G401.6 (cell line): ENCODE results near the gene TMEM143.
"Not testable (repeated sequence)": the region's sequence is repeated elsewhere in the genome, so short reads cannot be mapped to it uniquely, and the experiment has no call there.

ENCODE experiments used
- FAIRE-seq: peaks from 2 replicates; lab custom pipeline; 2012; peaks lifted over from hg19 to GRCh38; lab: Jason Lieb, UNC

Gene TMEM143

DNA sequence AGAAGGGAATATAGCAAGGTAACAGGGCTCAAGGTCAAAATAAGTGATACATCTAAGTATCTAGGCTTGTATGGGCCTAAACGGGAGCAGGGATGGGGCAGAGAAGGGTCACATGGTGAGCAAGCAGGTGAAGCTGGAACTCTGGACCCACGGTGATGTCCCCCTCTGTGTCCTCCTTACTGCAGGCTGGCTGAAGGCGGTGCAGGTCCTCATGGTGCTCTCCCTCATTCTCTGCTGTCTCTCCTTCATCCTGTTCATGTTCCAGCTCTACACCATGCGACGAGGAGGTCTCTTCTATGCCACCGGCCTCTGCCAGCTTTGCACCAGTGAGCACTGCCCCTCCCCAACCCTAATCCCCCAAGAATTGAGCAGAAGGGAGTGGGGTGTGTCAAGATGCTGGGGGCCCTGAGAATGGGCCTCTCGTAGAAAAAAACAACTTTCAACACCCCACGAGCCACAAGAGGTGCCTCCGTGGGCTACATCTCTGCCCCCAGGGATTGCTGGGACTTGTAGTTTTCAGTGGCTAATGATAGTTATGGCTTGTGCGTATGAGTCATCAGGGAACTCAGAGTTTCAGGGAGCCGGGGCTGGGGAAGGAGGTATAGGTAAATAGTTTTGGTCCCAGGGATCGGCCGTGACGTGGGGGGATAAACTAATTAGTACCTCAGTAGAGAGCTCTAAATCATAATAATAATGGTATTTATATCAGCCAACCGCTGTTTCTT, 34.4 kb downstream of the TMEM143 start:
- FAIRE-seq, result no peak

DNA sequence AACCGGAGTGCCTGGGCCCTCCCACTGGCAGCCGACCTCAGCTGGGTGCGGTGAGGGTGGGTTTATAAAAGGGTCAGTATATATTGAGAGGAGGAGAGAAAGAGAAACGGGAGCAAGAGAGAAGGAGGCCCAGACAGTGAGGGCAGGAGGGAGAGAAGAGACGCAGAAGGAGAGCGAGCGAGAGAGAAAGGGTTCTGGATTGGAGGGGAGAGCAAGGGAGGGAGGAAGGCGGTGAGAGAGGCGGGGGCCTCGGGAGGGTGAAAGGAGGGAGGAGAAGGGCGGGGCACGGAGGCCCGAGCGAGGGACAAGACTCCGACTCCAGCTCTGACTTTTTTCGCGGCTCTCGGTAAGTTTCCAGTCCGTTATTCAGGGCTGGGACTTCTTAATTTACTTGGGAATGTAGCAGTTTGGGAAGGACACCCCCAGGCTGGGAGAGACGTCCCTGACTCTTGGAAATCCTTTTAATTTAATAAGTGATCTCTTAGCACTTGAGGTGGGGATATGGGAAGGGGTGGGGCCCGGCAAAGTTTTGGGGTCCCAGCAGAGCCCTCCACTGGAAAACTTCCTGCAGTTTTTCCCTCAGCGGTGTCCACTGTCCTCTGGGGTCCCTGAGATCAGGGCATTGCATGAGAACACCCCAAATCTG, 38.4 kb downstream of the TMEM143 start, which contains the start of gene EMP3:
Gene EMP3, plus strand, starts transcription at position 288 of the 646 bp plus-strand sequence. CDS start 1,293 bp downstream, outside the sequence.
- FAIRE-seq, result peak; percentile 90

DNA sequence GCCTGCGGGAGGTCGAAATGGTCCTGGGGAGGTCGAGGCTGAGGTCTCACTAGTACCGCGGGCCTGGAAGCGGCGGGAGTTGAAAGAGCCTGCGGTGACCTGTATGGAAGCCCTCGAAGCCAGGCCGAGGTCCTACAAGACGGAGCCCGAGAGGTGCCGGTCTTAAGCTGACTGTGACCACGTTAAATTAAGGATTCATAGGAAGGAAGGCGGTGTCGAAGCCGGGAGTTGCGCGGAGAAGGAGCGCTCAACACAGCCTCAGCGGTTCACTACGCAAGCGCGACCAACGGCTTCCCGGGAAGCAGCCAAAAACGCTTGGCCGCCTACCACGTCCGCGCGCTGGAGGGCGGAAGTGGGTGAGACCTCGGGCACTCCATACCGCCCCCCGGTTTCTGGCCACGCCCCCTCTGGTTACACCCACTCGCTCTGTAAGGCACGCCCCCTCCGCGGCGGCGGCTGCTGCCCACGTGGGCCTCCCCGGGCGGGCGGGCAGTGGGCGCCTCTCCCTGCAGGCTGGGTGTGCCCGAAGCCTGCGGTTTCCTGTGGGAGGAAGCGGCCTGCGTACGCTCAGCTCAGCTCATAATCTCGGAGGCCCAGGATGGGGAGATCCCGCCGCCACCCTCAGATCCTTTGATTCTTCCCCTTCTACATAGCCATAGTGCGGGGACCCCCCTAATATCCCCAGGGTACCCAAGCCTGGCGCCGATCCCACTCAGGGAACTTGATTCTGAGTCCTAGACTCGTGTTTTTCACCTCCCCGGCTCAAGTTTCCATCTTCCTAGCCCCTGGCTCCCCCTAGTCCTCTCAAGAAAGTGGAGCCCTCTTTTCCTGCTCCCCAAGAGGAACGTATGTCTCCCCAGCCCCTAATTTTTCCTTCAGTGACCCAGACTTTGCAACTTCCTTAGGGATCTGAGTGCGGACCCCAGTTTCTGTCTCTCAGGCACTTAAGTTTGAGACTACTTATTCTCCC, 41.8 kb downstream of the TMEM143 start:
- peak; percentile 92 for FAIRE-seq

DNA sequence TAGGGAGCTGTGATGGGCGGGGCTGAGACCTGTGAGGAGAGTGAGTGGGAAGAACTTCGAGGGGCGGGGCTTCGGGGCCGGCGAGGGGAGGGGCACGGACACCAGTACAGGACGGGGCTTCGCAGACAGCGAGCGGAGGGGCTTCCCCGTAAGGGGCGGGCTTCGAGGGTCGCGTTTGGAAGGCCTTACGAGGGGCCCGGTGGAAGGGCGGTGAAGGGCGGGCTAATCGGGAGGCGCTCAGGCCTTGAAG, 42.4 kb downstream of the TMEM143 start:
- peak; percentile 81 for FAIRE-seq

DNA sequence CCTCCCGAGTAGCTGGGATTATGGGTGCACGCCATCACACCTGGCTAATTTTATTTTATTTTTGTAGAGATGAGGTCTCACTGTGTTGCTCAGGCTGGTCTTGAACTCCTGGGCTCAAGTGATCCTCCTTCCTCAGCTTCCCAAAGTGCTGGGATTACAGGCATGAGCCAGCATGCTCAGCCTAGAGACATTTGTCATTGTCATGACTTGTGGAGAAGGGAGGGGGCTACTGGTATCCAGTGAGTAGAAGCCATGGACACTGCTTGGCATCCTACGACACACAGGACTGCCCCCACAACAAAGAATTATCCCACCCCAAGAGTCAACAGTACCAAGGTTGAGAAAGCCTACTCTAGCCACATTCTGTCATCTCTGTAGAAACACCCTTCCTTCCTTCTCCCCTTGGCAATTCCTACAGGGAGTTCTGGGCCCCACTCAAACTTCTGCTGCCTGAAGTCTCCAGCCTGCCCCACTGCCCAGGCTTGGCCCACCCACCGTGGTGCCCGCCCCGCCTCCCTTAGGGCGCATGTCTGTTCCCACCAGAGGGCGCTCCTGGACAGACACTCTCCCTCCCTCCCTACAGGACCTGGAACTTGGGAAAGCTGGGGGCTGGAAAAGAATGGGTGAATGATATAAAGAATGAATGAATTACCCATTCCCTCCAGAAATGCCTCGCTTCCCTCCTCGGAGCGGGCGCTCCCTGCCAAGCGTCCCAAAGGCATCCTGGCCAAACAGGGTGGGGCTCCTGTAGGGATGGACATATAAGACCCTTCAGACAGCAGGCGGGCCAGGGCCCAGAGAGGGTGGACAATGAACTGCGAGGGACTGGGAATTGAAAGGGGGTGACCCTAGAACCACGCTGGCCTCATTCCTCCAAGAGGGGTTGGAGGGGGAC, 43.8 kb downstream of the TMEM143 start:
- no peak for FAIRE-seq

DNA sequence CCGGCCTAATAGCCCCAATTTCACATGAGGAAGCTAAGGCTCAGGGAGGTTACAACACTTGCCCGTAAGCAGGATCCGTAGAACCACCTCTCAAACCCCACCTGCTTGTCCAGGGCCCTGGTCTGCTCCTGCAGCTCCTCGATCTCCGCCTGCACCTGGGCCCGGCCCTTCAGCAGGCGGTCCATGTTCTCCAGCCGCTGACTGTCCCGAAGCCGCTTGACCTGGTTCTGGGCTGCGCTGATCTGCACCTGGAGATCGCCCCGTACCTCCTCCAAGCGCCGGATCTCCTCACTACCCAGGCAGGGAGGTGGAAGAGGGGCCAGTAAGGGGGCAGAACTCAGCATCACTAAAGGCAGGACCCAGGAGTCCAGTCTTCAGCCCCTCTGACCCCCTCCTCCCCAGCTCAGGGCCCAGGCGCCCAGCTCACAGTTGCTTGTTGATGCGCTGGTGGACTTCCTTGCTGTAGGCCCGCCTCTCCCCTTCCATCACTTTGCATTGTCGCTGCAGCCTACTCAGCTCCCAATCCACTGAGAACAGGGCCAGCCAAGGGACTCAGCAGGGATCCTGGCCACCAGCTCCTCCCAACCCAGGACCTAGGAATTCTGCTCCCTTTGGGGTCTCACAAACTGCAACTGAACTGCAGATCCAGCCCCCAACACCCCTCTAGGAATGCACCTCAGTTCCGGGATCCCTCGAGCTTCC, 45.3 kb downstream of the TMEM143 start:
- FAIRE-seq, result no peak

DNA sequence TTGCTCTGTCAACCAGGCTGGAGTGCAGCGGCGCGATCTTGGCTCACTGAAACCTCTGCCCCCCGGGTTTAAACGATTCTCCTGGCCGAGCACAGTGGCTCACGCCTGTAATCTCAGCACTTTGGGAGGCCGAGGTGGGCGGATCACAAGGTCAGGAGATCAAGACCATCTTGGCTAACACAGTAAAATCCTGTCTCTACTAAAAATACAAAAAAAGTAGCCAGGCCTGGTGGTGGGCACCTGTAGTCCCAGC, 46.1 kb downstream of the TMEM143 start:
- not testable (repeated sequence) for FAIRE-seq

DNA sequence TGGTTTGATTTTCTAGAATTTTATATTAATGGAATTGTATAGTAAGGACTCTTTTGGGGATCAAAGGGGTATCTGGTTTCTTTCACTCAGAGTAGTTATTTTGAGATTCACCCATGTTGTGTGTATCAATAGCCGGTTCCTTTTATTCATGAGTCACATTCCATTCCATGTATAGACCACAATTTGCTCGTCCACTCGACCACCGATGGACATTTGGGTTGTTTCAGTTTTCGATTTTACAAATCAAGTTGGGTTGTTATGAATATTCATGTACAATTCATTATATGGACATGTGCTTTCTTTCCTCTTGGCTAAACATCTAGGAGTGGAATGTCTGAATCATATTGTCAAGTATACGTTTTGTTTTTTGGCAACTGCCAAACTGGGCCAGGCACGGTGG, 48.0 kb downstream of the TMEM143 start:
- no peak for FAIRE-seq

DNA sequence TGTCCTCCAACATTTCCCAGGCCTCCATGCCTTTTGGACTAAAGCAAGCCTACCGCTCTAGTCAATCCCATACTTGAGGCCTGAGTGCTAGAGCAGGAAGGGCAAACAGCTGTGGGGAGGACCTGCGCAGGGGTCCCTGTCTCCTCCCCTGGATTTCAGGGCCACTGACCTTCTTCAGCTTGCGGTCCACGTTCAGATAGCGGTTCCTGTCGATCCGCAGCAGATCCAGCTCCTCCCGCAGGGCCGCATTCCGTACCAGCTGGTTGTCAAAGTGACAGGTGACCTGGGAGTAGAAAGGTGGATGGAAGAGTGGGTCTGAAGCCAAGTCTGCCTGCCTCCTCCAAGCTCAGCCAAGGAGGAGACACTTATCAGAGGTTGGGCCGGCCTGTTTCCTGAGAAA, 52.4 kb downstream of the TMEM143 start:
- no peak for FAIRE-seq

DNA sequence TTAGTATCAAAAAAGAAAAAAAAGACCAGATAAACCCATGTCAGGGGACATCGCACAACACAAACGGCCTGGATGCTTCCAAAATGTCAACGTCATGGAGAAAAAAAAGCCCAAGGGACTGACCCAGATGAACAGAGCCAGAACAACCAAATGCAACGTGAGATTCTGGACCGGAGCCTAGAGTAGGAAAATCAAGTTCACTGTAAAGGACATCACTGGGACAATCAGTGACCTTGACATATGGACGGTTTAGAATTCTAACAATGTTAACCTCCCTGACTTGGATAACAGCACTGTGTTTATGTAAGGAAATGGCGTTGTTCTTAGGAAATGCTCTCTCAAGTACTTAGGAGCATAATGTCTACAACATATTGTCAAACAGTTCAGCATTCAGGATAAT, 53.5 kb downstream of the TMEM143 start:
- FAIRE-seq, result no peak

DNA sequence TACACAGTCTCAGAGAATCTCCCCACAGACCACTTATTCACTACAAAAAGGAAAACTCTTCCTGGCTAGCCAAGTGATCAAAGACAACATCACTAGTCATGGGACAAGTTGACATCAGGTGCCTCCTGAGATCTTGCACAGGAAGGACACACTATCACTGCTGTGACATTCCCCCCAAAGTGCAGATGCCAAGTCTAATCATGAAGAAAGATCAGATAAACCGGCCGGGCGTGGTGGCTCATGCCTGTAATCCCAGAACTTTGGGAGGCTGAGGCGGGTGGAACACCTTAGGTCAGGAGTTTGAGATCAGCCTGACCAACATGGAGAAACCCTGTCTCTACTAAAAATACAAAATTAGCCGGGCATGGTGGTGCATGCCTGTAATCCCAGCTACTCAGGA, 54.0 kb downstream of the TMEM143 start:
- FAIRE-seq, result not testable (repeated sequence)

DNA sequence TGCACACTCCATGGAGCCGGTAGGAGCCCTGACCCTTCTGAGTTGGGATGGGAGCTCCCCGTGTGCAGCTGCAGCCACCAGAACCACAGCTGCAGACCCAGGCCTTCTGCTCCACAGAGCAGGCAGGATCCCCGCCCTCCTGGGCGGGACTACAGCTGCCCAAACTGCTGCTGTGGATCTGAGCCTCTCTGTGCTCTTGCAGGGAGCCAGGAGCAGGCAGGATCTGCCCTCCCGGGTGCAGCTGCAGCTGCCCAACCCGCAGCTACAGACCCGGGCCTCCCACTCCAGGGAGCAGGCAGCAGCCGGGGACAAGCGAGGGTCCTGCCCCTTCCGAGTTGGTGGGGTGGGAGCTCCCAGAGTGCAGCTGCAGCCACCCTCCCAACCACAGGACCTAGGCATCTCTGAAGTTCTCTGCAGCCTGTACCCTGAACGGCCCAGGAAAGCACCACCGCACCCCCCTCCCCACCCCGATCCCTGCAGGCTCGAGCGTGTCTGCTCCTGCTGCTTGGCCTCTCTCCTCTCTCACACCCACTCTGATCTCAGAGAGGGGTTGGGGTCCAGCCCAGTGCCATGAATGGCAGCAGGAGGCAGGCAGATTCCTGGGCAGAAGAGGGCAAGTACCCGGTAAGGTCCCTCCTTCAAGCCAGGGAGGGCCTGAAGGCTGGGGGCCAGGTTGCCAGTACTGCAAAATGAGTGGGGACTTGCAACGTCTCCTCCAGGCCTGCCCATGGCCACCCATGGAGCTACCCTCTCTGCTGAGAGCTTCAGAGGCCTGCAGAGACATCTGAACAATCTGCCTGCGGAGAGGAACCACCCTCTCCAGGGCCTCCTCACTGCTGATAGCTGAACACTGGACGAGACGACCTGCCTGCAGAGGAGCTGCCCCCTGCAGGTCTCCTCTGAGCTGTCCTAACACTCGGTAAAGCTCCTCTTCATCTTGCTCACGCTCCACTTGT, 54.8 kb downstream of the TMEM143 start:
- no peak for FAIRE-seq

DNA sequence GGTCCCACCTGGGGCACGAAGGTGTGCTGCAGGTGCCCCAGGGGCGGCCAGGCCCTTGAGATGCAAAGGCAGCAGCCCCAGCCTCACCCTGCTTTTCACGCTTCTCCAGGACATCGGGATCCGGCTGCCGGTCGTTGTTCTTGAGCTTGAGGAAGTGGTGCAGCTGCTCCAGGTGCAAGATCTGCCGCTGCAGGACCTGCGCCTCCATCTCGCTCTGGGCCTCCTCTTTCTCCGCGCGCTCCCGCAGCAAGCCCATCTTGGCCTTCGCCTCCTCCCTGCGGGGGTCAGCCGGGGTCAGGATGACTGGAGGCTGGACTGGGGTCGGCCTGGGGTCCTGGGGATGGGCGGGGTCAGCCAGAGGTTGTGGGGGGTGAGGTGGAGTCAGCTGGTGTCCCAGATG, 59.9 kb downstream of the TMEM143 start:
- no peak for FAIRE-seq

DNA sequence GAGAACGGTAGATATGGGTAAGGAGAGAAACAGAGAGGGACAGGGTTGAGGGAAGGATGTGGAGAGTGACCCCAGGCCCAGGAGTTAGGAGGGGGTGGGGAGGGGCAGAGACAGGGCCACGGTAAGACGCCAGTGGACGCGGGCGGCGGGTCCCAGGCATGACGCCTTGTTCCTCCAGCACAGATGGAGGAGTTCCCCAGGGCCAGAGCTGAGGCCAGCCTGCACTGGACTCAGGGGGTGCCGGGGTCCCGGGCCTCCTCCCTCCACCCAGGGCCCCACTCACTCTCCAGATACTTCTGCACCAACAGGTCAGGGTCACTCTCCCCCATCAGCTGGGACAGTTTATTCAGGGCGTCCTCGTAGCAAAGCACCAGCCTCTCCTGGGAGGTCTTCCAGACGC, 60.4 kb downstream of the TMEM143 start:
- no peak for FAIRE-seq

DNA sequence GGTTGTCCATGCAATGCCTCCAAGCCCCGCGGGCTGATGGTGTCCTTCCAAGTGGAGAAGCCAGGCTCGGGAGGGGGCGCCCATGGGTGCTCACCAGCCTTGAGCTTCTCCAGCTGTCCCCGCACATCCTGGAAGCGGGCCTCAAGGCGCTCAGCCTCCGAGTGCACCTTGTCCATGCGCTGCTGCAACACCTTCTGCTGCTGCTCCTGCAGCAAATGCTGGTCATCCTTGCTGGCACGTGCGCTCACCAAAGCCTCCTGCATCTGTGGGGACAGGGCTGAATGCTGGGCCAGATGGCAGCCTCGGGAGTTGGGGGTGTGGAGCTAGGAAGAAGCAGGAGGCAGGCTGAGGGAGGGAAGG, 61.2 kb downstream of the TMEM143 start:
- FAIRE-seq, result no peak

DNA sequence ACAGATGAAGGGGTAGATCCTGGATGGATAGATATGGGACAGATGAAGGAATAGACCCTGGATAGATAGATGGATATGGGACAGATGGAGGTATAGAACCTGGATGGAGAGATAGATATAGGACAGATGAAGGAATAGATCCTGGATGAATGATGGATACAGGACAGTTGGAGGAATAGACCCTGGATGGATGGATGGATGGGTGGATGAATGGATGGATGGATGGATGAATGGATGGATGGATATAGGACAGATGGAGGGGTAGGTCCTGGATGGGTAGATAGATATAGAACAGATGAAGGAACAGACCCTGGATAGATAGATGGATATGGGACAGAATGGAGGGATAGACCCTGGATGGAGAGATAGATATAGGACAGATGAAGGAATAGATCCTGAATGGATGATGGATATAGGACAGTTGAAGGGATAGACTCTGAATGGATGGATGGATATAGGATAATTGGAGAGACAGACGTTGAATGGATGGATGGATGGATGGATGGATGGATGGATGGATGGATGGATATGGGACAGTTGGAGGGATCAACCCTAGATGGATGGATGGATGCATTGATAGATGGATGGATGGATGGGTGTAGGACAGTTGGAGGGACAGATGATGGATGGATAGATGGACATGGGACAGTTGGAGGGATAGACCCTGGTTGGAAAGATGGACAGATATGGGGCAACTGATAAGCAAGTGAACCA, 61.7 kb downstream of the TMEM143 start:
- no peak for FAIRE-seq

DNA sequence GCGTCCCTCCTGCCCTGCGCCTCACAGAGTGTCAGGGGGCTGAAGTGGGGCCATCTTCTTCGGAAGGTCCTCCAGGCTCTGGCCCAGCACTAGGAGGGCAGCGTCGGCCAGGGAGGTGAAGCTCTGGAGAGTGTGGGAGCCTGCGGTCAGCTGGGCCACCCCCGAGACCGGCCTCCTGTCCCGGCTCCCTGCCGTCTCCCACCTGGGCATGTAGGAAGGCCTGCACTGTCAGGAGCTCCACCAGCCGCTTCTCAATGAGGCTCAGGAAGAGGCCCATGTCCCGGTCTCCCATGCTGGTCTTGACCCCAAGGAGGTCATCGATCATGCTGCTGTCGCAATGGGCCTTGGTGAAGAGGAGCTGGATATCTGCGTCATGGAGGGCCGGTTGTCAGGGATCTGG, 65.8 kb downstream of the TMEM143 start:
- FAIRE-seq, result no peak

DNA sequence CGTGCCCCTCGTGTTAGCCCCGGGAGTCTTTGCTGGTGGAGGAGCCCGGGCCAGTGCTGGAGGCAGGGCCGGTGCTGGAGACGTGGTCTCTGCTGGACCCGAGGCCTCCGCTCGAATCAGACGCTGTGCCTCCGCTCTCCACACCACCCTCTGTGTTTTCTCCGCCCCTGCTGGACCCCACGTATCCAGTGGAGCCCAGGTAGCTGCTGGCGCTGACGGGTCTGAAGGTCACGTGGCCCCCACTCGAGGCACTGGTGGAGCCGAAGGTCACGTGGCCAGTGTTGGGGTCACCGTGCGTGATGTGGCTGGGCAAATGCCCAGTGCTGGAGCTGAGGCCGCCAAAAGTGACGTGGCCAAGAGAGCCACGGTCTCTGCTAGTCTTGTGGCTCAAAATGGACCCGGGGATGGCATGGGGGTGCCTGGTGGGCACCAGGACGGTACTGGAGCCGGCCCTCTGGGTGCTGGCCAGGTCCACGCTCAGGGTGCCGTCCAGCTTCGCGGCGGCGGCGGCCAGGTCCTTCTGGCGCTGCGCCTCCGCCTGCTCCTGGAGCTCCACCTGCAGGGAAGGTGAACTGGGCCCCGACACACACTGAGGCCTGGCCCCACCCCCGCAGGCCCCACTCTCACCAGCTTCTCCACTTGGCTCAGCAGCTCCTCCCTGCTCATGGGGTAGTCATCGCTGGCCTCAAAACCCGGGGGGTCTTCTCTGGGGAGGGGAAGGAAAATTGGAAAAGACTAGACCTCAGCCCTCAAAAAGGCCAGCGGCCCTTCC, 66.6 kb downstream of the TMEM143 start:
- no peak for FAIRE-seq

DNA sequence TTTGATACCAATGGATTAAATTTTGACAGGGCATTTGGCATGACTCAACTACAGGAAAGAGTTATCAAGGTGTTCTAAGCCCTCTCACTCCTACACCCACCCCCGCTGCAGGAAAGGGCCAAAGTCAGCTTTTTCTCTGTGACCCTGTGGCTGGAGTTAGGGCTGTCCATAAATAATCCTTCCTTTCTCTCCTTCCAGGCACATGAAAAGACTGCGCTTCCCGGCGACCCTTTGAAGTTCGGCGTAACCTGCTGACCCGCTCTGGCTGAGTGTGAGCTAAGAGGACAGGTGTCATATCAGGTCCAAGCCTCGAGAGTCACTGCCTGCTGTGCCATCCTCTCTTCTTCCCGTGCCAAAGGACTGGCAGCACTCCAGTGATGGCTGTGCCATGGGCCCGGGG, 68.3 kb downstream of the TMEM143 start:
- FAIRE-seq, result no peak
